HG03280 (cell line): Measurements from ENCODE around the gene SLC25A34.

Experiments used
- ATAC-seq: cut with Tn5 transposase; IDR thresholded peaks from one replicate; pipeline ENCODE4 v1.9.1; 2021; ENCODE audit warnings: mild to moderate bottlenecking, moderate library complexity; ENCODE audit not compliant: unreplicated experiment

Gene SLC25A34

GRCh38 chr1:15767941-15768340, 31.9 kb downstream of the SLC25A34 start:
- no peak for ATAC-seq

- ATAC-seq: no peak
Measured at GRCh38 chr1:15768388-15768787, 32.3 kb downstream of the SLC25A34 start.

GRCh38 chr1:15770313-15770962, 34.4 kb downstream of the SLC25A34 start:
- ATAC-seq: no peak

- no peak for ATAC-seq
Measured at GRCh38 chr1:15771836-15772515, 35.9 kb downstream of the SLC25A34 start.

- no peak for ATAC-seq
Measured at GRCh38 chr1:15775706-15776105, 39.6 kb downstream of the SLC25A34 start.

GRCh38 chr1:15777909-15778707, 42.0 kb downstream of the SLC25A34 start:
- no peak for ATAC-seq

GRCh38 chr1:15785683-15786082, 49.6 kb downstream of the SLC25A34 start:
- ATAC-seq: no peak

GRCh38 chr1:15786581-15786980, 50.5 kb downstream of the SLC25A34 start:
- no peak for ATAC-seq

GRCh38 chr1:15788624-15789301, 52.7 kb downstream of the SLC25A34 start:
- no peak for ATAC-seq
